CD4-positive, CD25-positive, alpha-beta regulatory T cell (primary cell): ENCODE data around the gene ACE2. TPM values are rescaled to one million over a fixed set of nuclear protein-coding genes. Genes with fewer than 3 reads are reported as not detected.
"Not testable (repeated sequence)": the region's sequence is repeated elsewhere in the genome, so short reads cannot be mapped to it uniquely, and the experiment has no call there.

Experiments used
- ATAC-seq, 2 donors: fragments of 150-1000 bp; cut with Tn5 transposase; one replicate each; pipeline ENCODE4 v1.10.0; 2021; ENCODE audit warnings: low read depth in 2 of 2, moderate number of reproducible peaks in 2 of 2, moderate library complexity in 1 of 2
- DNase-seq, 3 donors: peaks; one replicate each; pipeline versions ENCODE4 v3.0.0 to v3.0.0-alpha.2; 2012 to 2022; ENCODE audit warnings: mixed read lengths in 1 of 3
- H3K27ac ChIP-seq: one replicate; pipeline ENCODE4 v1.7.0; 2013; ENCODE audit warnings: mild to moderate bottlenecking, low read length; ENCODE audit not compliant: insufficient read depth, poor library complexity, severe bottlenecking
- H3K27me3 ChIP-seq: one replicate; pipeline ENCODE4 v1.7.0; 2013; ENCODE audit warnings: low read length; ENCODE audit not compliant: control insufficient read depth, insufficient read depth
- H3K36me3 ChIP-seq: one replicate; pipeline ENCODE4 v1.7.0; 2013; ENCODE audit warnings: mild to moderate bottlenecking, low read length, moderate library complexity; ENCODE audit not compliant: control insufficient read depth, insufficient read depth
- H3K4me1 ChIP-seq: 2 replicates; pipeline ENCODE4 v1.7.0; 2013; ENCODE audit warnings: mild to moderate bottlenecking, low read length; ENCODE audit not compliant: insufficient read depth, control insufficient read depth, poor library complexity, severe bottlenecking
- H3K4me3 ChIP-seq: one replicate; pipeline ENCODE4 v1.7.0; 2013; ENCODE audit warnings: low read depth, mild to moderate bottlenecking, low read length, moderate library complexity
- H3K9me3 ChIP-seq, 2 experiments: 1 replicate in 1 of 2; 2 replicates in 1 of 2; pipeline ENCODE4 v1.7.0; 2013; ENCODE audit warnings: low read length in 2 of 2, mild to moderate bottlenecking in 1 of 2, moderate library complexity in 1 of 2; ENCODE audit not compliant: control insufficient read depth in 2 of 2
- H3K27ac Mint-ChIP-seq, 3 donors: one replicate each; pipeline ENCODE4 v1.8.0; 2020 to 2022; ENCODE audit warnings: mild to moderate bottlenecking in 3 of 3, mixed read lengths in 3 of 3, moderate library complexity in 2 of 3
- H3K27me3 Mint-ChIP-seq: one replicate; pipeline ENCODE4 v1.8.0; 2022; ENCODE audit warnings: mild to moderate bottlenecking, mixed read lengths
- H3K36me3 Mint-ChIP-seq: one replicate; pipeline ENCODE4 v1.8.0; 2020; ENCODE audit warnings: mixed read lengths
- H3K4me1 Mint-ChIP-seq, 4 donors: one replicate each; pipeline ENCODE4 v1.8.0; 2020 to 2022; ENCODE audit warnings: mixed read lengths in 4 of 4, mild to moderate bottlenecking in 1 of 4
- H3K4me3 Mint-ChIP-seq, 4 donors: one replicate each; pipeline ENCODE4 v1.8.0; 2020 to 2022; ENCODE audit warnings: mild to moderate bottlenecking in 4 of 4, mixed read lengths in 4 of 4, moderate library complexity in 3 of 4
- H3K9me3 Mint-ChIP-seq, 7 donors: one replicate each; pipeline ENCODE4 v1.8.0; 2020 to 2022; ENCODE audit warnings: mixed read lengths in 7 of 7, mild to moderate bottlenecking in 3 of 7, moderate library complexity in 2 of 7
- polyA plus RNA-seq, 4 donors: library from polyadenylated mRNA; unstranded; fragments of 300-500 nt; fragmentation: Illumina TruSeq; gene quantifications; one replicate each; pipeline ENCODE4 v1.2.3, GENCODE V29; 2021
- total RNA-seq: library from RNA; stranded (reverse); gene quantifications from one replicate; pipeline ENCODE4 v1.2.3, GENCODE V29; 2022

The ACE2 gene
- not detected for total RNA-seq
- polyA plus RNA-seq: not detected

DNA sequence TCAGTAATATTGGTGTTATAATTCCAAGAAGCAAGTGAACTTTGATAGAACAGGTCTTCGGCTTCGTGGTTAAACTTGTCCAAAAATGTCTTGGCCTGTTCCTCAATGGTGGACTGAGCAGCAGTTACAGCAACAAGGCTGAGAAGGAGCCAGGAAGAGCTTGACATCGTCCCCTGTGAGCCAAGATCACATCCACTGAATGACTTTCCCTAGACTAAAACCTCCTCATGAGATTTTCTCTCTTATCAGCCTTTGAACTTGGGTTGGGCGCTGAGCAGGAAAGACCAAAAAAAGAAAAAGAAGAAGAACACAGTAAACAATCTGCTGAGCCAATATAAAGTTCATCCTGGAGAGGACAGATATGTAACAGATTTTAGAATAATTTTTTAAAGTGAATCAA is at the start of gene ACE2:
Gene ACE2, minus strand, starts transcription at position 216 of the 400 bp plus-strand sequence. Its CDS starts 49 bp downstream, at position 167.
- no peak within 1 kb of the TSS for H3K4me3 ChIP-seq
- peak within 1 kb of the TSS in 1 of 3 donors; percentile 53 for H3K27ac Mint-ChIP-seq
- H3K36me3 ChIP-seq: no peaks in the 10 kb centered on the region
- no peaks in the 10 kb centered on the region for H3K4me1 Mint-ChIP-seq
- H3K4me3 Mint-ChIP-seq: no peak within 1 kb of the TSS
- no peaks in the 10 kb centered on the region for H3K27me3 ChIP-seq
- no peaks in the 10 kb centered on the region for H3K4me1 ChIP-seq
- no peaks in the 10 kb centered on the region for H3K9me3 ChIP-seq
- ATAC-seq (no peak), DNase-seq (no peak)
- no peak within 1 kb of the TSS for H3K27ac ChIP-seq
- no peaks in the 10 kb centered on the region for H3K36me3 Mint-ChIP-seq
- H3K27me3 Mint-ChIP-seq: no peaks in the 10 kb centered on the region
- H3K9me3 Mint-ChIP-seq: peaks cover 0 to 3% (median 0%) of the 10 kb centered on the region in 7 donors

DNA sequence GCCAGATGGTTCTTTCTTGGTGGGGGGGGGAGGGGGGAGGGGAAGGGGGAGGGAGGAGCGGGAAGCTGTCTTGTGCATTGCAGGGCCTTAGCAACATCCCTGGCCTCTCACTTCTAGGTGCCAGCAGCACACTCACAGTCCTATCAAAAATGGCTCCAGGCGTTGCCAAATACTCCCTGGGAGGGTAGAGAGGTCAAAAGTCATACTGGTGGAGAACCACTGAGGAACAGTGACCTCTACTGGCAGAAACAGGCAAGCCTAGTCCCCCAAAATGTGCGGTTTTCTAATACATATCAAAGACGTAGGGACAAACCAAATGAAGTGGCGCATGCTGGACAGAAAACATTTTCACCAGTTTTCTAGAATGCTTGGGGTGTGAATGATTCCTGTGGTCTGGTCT is 46.8 kb upstream of the ACE2 start:
- not testable (repeated sequence) for H3K27ac Mint-ChIP-seq, H3K36me3 ChIP-seq, H3K27ac ChIP-seq, H3K4me1 Mint-ChIP-seq, H3K36me3 Mint-ChIP-seq, H3K4me3 Mint-ChIP-seq, DNase-seq, H3K4me1 ChIP-seq, H3K9me3 Mint-ChIP-seq, H3K27me3 ChIP-seq, ATAC-seq, H3K9me3 ChIP-seq, H3K4me3 ChIP-seq
- peaks cover 13% of the 10 kb centered on the region for H3K27me3 Mint-ChIP-seq

DNA sequence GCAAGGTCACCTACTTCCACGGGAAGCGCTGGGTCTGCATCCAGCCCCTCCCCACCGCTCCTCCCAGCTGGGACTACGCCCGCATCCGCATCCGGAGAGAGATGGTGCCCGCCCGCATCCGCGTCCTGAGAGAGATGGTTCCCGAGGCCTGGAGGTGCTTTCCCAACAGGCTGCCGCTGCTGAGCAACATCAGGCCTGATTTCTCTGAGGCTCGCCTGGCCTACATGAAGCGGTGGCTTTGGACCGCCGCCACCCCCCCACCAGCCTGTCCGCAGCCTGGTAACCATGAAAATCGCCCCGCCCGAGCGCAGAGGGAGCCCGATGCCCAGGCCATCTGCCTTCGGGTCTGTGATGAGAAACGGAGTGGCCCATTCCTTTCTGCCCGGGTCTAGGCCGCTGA is 45.8 kb upstream of the ACE2 start:
- H3K4me1 ChIP-seq: no peaks in the 10 kb centered on the region
- H3K27me3 Mint-ChIP-seq: peaks cover 13% of the 10 kb centered on the region
- H3K27me3 ChIP-seq: no peaks in the 10 kb centered on the region
- no peak for ATAC-seq
- no peak overlapping the region for H3K27ac Mint-ChIP-seq
- peaks cover 0 to 2% (median 0%) of the 10 kb centered on the region in 4 donors for H3K4me1 Mint-ChIP-seq
- no peaks in the 10 kb centered on the region for H3K36me3 Mint-ChIP-seq
- no peak overlapping the region for H3K4me3 Mint-ChIP-seq
- no peaks in the 10 kb centered on the region for H3K9me3 Mint-ChIP-seq
- H3K4me3 ChIP-seq: no peak overlapping the region
- H3K27ac ChIP-seq: no peak overlapping the region
- H3K9me3 ChIP-seq: no peaks in the 10 kb centered on the region
- no peaks in the 10 kb centered on the region for H3K36me3 ChIP-seq
- no peak for DNase-seq

DNA sequence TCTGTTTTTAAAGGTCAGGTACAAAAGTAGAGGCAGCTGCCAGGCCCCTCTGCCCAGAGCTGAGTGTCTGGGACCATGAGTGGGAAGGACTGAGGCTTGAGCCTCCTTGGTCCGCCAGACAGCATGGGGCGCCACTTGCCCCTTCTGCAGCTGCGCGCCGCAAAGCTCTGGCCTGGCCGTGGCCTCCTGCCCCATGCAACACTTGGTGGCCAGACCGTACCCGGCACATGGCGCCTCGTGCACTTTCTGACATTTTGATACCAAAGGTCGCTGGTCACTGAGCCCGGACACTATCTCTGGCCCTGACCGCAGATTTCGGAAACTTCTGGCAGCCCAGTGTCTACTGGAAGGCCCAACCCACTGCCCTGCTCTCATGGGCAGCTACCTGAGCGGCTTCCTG is 45.3 kb upstream of the ACE2 start:
- H3K36me3 Mint-ChIP-seq: no peaks in the 10 kb centered on the region
- H3K36me3 ChIP-seq: no peaks in the 10 kb centered on the region
- DNase-seq: no peak
- ATAC-seq: no peak
- no peaks in the 10 kb centered on the region for H3K27me3 ChIP-seq
- H3K9me3 Mint-ChIP-seq: no peaks in the 10 kb centered on the region
- H3K4me3 ChIP-seq: no peak overlapping the region
- H3K27ac ChIP-seq: no peak overlapping the region
- H3K9me3 ChIP-seq: no peaks in the 10 kb centered on the region
- peaks cover 14% of the 10 kb centered on the region for H3K27me3 Mint-ChIP-seq
- peaks cover 0 to 2% (median 0%) of the 10 kb centered on the region in 4 donors for H3K4me1 Mint-ChIP-seq
- no peaks in the 10 kb centered on the region for H3K4me1 ChIP-seq
- H3K4me3 Mint-ChIP-seq: no peak overlapping the region
- no peak overlapping the region for H3K27ac Mint-ChIP-seq

DNA sequence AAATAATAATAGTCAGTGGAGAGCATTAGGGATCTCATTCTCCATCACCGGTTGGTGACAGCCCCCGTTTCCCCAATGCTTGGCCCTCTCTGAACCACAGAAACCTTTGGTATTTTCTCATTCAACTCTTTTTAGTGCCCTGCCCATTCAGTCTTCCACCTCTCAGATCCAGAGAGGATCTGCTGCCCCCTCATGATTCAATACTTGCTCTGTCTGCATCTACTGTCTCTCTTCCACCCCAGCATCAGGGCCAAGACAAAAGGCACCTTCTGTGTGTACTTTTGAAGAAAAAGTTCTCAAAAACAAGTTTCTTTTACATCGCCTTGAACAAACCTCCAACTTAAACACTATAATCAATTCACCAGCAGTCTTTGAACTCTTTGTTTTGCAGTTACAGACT is 44.5 kb upstream of the ACE2 start:
- Mint-ChIP-seq H3K4me1 (peaks cover 0 to 2% (median 0%) of the 10 kb centered on the region in 4 donors), H3K36me3 (no peaks in the 10 kb centered on the region), H3K4me3 (no peak overlapping the region), H3K27ac (peak overlapping the region in 1 of 3 donors; percentile 11), H3K27me3 (peaks cover 17% of the 10 kb centered on the region), H3K9me3 (peaks cover 0 to 1% (median 0%) of the 10 kb centered on the region in 7 donors)
- DNase-seq (no peak), ATAC-seq (no peak)
- H3K9me3 ChIP-seq: no peaks in the 10 kb centered on the region
- H3K27ac ChIP-seq: no peak overlapping the region
- H3K4me3 ChIP-seq: no peak overlapping the region
- no peaks in the 10 kb centered on the region for H3K4me1 ChIP-seq
- H3K36me3 ChIP-seq: no peaks in the 10 kb centered on the region
- no peaks in the 10 kb centered on the region for H3K27me3 ChIP-seq

DNA sequence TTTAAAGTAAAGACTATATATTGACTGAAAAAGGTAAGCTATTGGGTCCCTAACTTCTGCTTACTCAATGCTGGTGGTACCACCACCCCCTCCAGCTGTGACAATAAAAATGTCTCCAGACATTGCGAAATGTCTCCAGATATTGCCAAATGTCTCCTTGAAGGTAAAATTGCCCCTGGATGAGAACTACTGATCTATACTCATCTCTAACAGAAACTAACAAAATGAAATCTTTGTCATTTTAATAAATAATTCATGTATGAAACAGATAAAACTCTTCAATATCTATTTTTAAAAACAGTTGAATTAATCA is 43.8 kb upstream of the ACE2 start:
- H3K27me3 ChIP-seq: no peaks in the 10 kb centered on the region
- H3K4me1 ChIP-seq: no peaks in the 10 kb centered on the region
- ATAC-seq (no peak), DNase-seq (no peak)
- H3K27me3 Mint-ChIP-seq: peaks cover 17% of the 10 kb centered on the region
- no peak overlapping the region for H3K27ac Mint-ChIP-seq
- peaks cover 0 to 2% (median 0%) of the 10 kb centered on the region in 4 donors for H3K4me1 Mint-ChIP-seq
- H3K36me3 Mint-ChIP-seq: no peaks in the 10 kb centered on the region
- peaks cover 0 to 1% (median 0%) of the 10 kb centered on the region in 7 donors for H3K9me3 Mint-ChIP-seq
- no peak overlapping the region for H3K4me3 ChIP-seq
- H3K9me3 ChIP-seq: no peaks in the 10 kb centered on the region
- H3K27ac ChIP-seq: no peak overlapping the region
- no peaks in the 10 kb centered on the region for H3K36me3 ChIP-seq
- no peak overlapping the region for H3K4me3 Mint-ChIP-seq

DNA sequence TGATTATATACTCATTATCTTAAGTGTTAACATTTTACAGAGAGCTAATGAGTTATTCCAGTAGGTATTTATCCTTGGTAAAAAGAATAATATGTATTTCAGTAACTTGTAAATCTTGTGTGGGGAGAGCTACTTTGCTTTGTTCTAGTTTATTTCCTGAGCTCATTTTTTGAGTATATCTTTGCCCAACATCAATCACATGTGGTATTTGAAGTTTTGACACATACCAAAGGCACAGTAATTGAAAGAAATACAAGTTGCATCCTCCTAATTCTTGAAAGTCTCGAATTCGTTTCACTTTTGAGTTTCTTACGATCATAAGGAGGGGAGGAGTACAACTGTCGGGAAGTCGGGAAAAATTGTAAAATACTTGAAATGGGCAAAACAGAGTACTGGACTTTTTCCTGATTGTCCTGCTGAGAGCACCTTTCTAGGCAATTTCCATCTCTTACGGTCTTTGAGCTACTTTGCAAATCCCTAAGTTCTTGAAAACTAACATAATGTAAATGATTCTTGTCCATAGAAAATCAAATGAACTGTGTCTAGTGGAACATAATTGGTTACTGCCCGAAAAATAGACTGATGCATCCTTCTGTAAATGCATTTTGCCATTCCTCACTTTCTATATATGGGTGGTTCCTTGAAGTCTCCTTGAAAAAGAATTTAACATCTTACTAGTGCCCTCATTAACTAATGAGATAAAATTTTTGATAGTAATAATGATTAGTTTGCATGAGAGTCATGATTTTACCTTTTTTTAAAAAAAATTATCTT is 43.2 kb upstream of the ACE2 start:
- H3K9me3 ChIP-seq: no peaks in the 10 kb centered on the region
- DNase-seq (no peak), ATAC-seq (no peak)
- H3K27ac Mint-ChIP-seq: no peak overlapping the region
- no peaks in the 10 kb centered on the region for H3K27me3 ChIP-seq
- H3K9me3 Mint-ChIP-seq: peaks cover 0 to 1% (median 0%) of the 10 kb centered on the region in 7 donors
- H3K4me1 ChIP-seq: no peaks in the 10 kb centered on the region
- no peaks in the 10 kb centered on the region for H3K36me3 Mint-ChIP-seq
- peaks cover 17% of the 10 kb centered on the region for H3K27me3 Mint-ChIP-seq
- H3K4me3 Mint-ChIP-seq: no peak overlapping the region
- H3K4me1 Mint-ChIP-seq: peaks cover 0 to 2% (median 0%) of the 10 kb centered on the region in 4 donors
- no peak overlapping the region for H3K27ac ChIP-seq
- H3K4me3 ChIP-seq: no peak overlapping the region
- no peaks in the 10 kb centered on the region for H3K36me3 ChIP-seq

DNA sequence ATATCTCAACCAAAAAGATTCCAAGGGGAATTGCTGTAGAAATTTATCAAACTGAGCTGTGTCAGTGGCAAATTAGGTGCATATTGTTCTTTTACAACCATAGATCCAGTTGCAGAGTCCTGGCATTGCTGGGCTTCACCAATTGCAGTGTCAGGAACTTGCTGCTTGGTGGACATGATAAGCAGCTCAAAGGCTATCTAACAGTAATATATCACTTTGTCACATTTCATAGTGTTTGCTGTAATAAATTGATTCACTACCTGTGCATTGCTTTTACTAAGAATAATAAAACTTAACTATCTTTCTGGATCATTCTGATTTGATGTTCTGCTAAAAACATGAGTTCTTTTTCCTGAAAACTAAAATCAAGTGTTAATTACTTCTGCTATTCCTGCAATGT is 30.9 kb upstream of the ACE2 start:
- Mint-ChIP-seq H3K9me3 (peaks cover 0 to 1% (median 0%) of the 10 kb centered on the region in 7 donors), H3K36me3 (no peaks in the 10 kb centered on the region), H3K27me3 (no peaks in the 10 kb centered on the region), H3K4me1 (no peaks in the 10 kb centered on the region), H3K4me3 (no peak overlapping the region), H3K27ac (no peak overlapping the region)
- H3K27me3 ChIP-seq: no peaks in the 10 kb centered on the region
- ATAC-seq (no peak), DNase-seq (no peak)
- H3K4me3 ChIP-seq: no peak overlapping the region
- H3K9me3 ChIP-seq: no peaks in the 10 kb centered on the region
- H3K27ac ChIP-seq: no peak overlapping the region
- H3K36me3 ChIP-seq: no peaks in the 10 kb centered on the region
- no peaks in the 10 kb centered on the region for H3K4me1 ChIP-seq
